PFSK-1 (cell line): Measurements from ENCODE around the gene ROM1.

ENCODE experiments used
- FOXP2 ChIP-seq: optimal IDR thresholded peaks from 2 replicates; pipeline ENCODE3; 2011; ENCODE audit warnings: borderline replicate concordance, control low read depth, inconsistent platforms; ENCODE audit not compliant: insufficient read depth; ENCODE audit errors: extremely low read length, extremely low read depth
- POLR2AphosphoS5 ChIP-seq: IDR thresholded peaks from 2 replicates; pipeline ENCODE4 v1.6.1; 2012; ENCODE audit warnings: low read depth, mild to moderate bottlenecking, control low read depth, low read length, moderate library complexity
- SIN3A ChIP-seq: IDR thresholded peaks from 2 replicates; pipeline ENCODE4 v1.6.1; 2012; ENCODE audit warnings: mild to moderate bottlenecking, low read length, moderate library complexity, borderline replicate concordance; ENCODE audit not compliant: insufficient read depth
- TAF1 ChIP-seq: IDR thresholded peaks from 2 replicates; pipeline ENCODE4 v1.6.1; 2012; ENCODE audit warnings: low read length, control low read depth, borderline replicate concordance; ENCODE audit not compliant: insufficient read depth
- TF ChIP-seq, protein P1 (sequence below), 2 experiments: IDR thresholded peaks; 2 replicates each; pipeline versions ENCODE4 v1.6.1 to v1.8.0; 2011 to 2012; ENCODE audit warnings: low read depth in 2 of 2, low read length in 2 of 2, control low read depth in 1 of 2, inconsistent platforms in 1 of 2, mild to moderate bottlenecking in 1 of 2, moderate library complexity in 1 of 2; ENCODE audit not compliant: insufficient read depth in 1 of 2

Gene ROM1

DNA sequence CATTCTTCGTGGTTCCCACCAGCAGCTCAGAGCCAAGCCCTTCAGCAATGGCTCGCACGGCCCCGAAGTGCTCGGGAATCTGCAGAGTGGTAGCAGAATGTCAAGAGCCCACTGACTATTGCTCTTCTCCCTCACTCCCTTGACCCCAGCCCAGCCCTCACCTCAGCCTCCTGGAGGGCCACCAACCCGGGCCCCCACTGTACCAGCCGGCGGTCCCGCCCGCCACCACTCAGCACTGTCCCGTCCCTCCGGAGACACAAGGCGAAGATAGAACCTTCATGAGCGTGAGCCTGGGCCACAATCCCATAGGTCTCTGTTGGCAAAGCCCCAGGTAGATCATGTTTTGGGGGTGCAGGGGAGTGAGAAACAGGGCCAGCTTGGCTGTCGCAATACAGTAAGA, 7.2 kb upstream of the ROM1 start:
- no peak for TF ChIP-seq TAF1
- TF ChIP-seq FOXP2: no peak
- TF ChIP-seq POLR2AphosphoS5: no peak
- TF ChIP-seq, protein P1, sequence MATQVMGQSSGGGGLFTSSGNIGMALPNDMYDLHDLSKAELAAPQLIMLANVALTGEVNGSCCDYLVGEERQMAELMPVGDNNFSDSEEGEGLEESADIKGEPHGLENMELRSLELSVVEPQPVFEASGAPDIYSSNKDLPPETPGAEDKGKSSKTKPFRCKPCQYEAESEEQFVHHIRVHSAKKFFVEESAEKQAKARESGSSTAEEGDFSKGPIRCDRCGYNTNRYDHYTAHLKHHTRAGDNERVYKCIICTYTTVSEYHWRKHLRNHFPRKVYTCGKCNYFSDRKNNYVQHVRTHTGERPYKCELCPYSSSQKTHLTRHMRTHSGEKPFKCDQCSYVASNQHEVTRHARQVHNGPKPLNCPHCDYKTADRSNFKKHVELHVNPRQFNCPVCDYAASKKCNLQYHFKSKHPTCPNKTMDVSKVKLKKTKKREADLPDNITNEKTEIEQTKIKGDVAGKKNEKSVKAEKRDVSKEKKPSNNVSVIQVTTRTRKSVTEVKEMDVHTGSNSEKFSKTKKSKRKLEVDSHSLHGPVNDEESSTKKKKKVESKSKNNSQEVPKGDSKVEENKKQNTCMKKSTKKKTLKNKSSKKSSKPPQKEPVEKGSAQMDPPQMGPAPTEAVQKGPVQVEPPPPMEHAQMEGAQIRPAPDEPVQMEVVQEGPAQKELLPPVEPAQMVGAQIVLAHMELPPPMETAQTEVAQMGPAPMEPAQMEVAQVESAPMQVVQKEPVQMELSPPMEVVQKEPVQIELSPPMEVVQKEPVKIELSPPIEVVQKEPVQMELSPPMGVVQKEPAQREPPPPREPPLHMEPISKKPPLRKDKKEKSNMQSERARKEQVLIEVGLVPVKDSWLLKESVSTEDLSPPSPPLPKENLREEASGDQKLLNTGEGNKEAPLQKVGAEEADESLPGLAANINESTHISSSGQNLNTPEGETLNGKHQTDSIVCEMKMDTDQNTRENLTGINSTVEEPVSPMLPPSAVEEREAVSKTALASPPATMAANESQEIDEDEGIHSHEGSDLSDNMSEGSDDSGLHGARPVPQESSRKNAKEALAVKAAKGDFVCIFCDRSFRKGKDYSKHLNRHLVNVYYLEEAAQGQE (IDR thresholded peaks at IDR 0.05; ENCODE audit: insufficient read depth in 1 of 2, low read depth in 2 of 2, low read length in 2 of 2): no peak
- TF ChIP-seq SIN3A: no peak

DNA sequence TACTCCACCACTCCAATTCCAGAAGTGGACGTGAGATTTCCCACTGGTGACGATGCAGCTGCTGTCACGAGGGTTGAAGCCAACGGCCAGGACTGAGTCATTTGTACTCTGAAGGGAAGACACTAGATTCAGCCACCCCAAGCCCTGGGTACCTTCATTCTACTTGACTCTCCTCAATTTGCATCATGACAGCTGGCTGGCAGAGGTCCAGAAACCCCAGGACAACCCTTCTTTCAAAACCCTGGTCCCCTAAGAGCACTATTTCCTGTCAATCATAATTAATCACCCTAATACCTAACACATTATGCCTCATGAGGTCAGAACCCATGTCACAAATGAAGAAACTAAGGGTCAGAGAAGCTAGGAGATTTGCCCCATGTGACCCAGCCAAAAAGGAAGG, 5.3 kb upstream of the ROM1 start:
- TF ChIP-seq POLR2AphosphoS5 (no peak), TAF1 (no peak), FOXP2 (no peak), SIN3A (no peak)
- TF ChIP-seq, protein P1 (IDR thresholded peaks at IDR 0.05; ENCODE audit: insufficient read depth in 1 of 2, low read depth in 2 of 2, low read length in 2 of 2): no peak

DNA sequence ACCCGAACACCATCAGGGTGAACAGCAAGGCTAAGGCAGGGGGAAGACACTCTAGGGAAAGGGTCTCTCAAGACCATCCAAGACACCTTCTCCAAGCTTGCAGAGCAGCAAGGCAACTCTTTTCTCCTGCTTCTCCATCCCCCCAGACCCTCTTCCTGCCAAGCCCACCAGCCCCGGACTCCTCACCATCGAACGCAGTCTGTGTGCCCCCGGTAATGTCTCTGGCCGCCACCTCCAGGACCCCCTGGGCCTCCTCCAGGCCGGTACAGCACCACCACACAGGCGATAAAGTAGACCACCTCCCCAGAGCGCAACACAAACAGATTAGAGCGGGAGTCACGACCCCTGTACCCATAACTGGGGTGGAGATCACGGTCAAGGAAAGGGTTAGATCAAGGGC, 4.3 kb upstream of the ROM1 start:
- TF ChIP-seq FOXP2: no peak
- TF ChIP-seq POLR2AphosphoS5: no peak
- TF ChIP-seq, protein P1 (IDR thresholded peaks at IDR 0.05; ENCODE audit: insufficient read depth in 1 of 2, low read depth in 2 of 2, low read length in 2 of 2): no peak
- TF ChIP-seq SIN3A: no peak
- no peak for TF ChIP-seq TAF1

DNA sequence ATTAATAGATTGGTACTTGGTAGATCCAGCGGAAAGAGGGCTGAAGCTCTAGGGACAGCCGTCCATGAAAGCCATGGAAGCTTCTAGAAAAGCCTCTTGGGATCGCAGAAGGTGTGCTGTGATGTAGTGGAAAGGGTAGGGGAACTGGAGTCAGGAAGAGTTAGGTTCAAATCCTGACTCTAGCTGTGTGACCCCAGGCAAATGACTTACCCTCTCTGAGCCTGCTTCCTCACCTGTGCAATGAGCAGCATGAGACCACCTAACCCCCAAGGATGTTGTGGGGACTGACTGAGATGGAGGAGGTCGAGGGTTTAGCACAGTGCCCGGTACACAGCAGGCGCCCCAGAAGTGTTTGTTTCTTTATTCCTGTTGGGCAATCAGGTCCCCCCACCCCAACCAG, 2.7 kb upstream of the ROM1 start:
- TF ChIP-seq FOXP2 (no peak), SIN3A (no peak), TAF1 (no peak), POLR2AphosphoS5 (no peak)
- TF ChIP-seq, protein P1 (IDR thresholded peaks at IDR 0.05; ENCODE audit: insufficient read depth in 1 of 2, low read depth in 2 of 2, low read length in 2 of 2): no peak

DNA sequence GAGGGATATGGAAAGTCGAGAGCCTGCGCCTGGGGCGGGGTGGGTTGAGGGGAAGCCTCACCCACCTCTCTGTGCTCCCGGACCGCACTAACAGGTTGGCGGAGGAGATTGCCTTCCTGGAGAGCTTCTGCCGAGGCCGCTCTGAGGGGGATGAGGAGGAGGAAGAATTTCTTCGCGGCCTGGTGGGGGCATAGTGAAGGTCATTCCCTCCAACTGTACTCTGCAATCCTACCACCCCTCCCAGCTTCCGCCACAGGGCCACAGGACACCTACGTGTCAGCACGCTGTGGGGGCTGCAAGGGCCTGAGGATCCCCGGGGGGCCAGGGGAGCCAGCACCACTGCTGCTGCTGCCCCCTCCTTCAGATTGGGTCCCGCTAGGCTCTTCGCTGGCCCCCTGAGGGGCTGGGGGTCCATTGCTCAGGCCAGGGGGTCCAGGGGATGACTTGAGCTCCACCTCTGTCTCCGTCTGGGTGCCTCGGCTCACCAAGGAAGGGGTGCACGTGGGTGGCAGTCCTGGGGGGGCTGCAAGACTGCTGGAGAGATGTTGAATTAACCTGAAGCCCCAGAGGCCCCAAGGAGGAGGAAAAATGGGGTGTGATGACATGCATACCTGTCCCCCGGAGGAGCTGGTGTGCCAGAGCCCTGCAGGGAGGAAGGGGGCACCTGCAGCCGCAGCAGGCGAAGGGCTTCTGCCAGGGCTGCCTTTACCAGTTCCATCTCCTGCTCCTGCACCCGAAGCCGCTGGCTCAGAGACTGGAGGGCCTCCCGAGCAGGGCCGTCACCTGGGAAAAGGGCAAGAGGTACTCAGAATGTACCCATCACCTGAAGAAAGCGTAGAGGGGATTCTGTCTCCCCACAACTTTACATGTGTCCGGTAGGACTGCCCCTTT, 2.0 kb upstream of the ROM1 start:
- TF ChIP-seq, protein P1 (IDR thresholded peaks at IDR 0.05; ENCODE audit: insufficient read depth in 1 of 2, low read depth in 2 of 2, low read length in 2 of 2): no peak
- TF ChIP-seq SIN3A (no peak), FOXP2 (no peak), TAF1 (no peak), POLR2AphosphoS5 (no peak)
